Activated naive CD4-positive, alpha-beta T cell (primary cell): ENCODE results near the gene FBXO48.

Experiments used
- DNase-seq, 4 experiments: peaks; one replicate each; lab custom pipeline; 2025; lab: John Stamatoyannopoulos, UW

Gene FBXO48

DNA sequence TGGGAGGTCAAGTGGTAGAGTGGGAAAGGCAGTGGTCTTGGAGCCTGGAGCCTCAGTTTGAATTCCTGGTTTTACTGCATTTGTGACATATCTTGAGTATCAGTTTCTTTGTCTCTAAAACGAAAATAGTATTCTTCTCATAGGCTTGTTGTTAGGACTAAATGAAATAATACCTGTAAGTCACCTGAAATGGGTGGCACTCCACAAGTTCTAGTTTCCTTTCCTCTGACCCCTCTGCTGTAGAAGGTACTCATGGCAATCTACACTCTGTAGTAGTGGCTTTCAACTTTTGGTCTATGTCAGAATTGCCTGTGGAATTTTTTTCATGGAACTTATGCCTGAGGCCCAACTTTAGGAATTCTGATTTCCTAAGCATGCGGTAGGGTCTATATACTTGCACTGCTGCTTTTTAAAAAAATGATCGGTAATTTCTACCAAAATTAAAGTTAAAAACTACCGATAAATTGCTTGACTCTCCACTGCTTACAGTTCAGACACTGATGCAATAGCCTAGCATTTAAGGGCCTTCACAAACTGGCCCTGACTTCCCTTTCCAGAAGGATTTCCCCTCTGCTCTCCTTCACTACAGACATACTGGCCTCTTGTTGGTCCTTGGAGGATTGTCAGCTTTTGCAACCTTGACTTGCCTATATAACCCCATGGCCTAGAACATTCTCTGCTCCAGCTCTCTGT, 54.8 kb downstream of the FBXO48 start:
- no peak for DNase-seq

DNA sequence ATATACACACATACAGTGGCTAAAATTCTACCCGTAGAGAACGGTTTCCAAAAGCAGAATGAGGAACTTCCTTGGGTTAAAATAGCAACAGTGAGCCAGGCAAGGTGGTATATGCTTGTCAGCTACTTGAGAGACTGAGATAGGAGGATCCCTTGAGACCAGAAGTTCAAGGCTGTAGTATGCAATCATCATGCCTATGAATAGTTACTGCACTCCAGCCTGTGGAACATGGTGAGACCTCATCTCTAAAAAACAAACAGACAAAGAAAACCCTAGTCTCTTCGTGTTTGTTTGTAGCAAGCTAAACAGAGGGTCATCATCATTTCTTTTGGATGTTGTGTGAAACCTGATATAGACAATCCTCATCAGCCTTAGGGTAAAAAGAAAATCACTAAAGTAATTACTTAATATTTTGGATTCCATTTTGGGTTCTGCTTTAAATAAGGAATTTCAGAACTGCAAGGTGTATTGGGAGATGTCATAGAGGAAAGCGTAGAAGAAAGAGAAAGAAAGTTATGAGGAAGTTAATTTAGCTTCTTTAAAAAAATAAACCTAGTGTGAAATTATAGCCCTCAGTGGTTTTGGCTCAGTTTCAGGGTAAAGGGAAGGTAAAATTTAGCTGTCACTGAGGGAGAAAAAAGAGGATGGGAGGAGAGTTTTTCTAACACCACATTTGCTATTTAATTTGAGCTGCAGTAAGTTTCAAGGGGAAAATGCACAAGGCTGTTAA, 55.5 kb downstream of the FBXO48 start:
- no peak for DNase-seq
